HL-60 (cell line): ENCODE results near the gene SLC37A3.

ENCODE experiments used
- DNase-seq, 2 experiments: peaks; one replicate each; pipeline ENCODE4 v3.0.0-alpha.2; 2010 to 2020; ENCODE audit warnings: low read depth in 1 of 2, low spot score in 1 of 2
- H3K27ac ChIP-seq: fragments of 250-450 bp; sonication (Bioruptor Pico); replicated peaks from 2 replicates; pipeline ENCODE4 v1.5.1; 2020; ENCODE audit warnings: mild to moderate bottlenecking, moderate library complexity
- H3K27me3 ChIP-seq: fragments of 250-450 bp; sonication (Bioruptor Pico); 2 replicates; pipeline ENCODE4 v1.5.1; 2021; ENCODE audit warnings: mild to moderate bottlenecking, moderate library complexity; ENCODE audit not compliant: insufficient read depth, poor library complexity, severe bottlenecking
- H3K4me3 ChIP-seq: replicated peaks from 2 replicates; pipeline ENCODE4 v1.5.1; 2011; ENCODE audit warnings: mild to moderate bottlenecking, control low read depth, low read length; ENCODE audit not compliant: insufficient read depth
- GABPA ChIP-seq: IDR thresholded peaks from 2 replicates; pipeline ENCODE4 v1.6.1; 2012; ENCODE audit warnings: low read depth
- POLR2AphosphoS5 ChIP-seq: IDR thresholded peaks from 2 replicates; pipeline ENCODE4 v1.6.1; 2012; ENCODE audit warnings: low read depth
- SPI1 ChIP-seq: IDR thresholded peaks from 2 replicates; pipeline ENCODE4 v1.6.1; 2012; ENCODE audit warnings: low read depth, mild to moderate bottlenecking, borderline replicate concordance
- TF ChIP-seq, protein P1 (sequence below): IDR thresholded peaks from 2 replicates; pipeline ENCODE4 v1.6.1; 2012; ENCODE audit warnings: low read depth; ENCODE audit not compliant: insufficient replicate concordance
- TF ChIP-seq, protein P2 (sequence below): IDR thresholded peaks from one replicate; pipeline ENCODE4 v1.5.1; 2011; ENCODE audit warnings: low read length, control low read depth, inconsistent platforms; ENCODE audit not compliant: insufficient read depth

Gene SLC37A3

DNA sequence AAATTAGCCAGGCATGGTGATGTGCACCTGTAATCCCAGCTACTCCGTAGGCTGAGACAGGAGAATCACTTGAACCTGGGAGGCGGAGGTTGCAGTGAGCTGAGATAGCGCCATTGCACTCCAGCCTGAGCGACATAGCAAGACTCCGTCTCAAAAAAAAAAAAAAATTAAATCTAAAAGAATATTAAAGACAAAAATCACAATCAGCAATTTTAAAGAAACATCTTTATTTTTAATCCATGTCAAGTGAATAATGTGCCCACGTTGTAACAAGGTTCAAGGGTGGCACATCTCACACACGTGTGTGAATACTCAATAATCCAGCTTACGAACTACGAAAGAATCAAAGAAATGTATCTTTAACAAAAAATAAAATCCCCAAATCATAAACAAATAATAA is 23.0 kb downstream of the SLC37A3 start:
- H3K27ac ChIP-seq = no peak overlapping the region
- TF ChIP-seq, protein P1, sequence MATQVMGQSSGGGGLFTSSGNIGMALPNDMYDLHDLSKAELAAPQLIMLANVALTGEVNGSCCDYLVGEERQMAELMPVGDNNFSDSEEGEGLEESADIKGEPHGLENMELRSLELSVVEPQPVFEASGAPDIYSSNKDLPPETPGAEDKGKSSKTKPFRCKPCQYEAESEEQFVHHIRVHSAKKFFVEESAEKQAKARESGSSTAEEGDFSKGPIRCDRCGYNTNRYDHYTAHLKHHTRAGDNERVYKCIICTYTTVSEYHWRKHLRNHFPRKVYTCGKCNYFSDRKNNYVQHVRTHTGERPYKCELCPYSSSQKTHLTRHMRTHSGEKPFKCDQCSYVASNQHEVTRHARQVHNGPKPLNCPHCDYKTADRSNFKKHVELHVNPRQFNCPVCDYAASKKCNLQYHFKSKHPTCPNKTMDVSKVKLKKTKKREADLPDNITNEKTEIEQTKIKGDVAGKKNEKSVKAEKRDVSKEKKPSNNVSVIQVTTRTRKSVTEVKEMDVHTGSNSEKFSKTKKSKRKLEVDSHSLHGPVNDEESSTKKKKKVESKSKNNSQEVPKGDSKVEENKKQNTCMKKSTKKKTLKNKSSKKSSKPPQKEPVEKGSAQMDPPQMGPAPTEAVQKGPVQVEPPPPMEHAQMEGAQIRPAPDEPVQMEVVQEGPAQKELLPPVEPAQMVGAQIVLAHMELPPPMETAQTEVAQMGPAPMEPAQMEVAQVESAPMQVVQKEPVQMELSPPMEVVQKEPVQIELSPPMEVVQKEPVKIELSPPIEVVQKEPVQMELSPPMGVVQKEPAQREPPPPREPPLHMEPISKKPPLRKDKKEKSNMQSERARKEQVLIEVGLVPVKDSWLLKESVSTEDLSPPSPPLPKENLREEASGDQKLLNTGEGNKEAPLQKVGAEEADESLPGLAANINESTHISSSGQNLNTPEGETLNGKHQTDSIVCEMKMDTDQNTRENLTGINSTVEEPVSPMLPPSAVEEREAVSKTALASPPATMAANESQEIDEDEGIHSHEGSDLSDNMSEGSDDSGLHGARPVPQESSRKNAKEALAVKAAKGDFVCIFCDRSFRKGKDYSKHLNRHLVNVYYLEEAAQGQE = no peak
- TF ChIP-seq GABPA = no peak
- TF ChIP-seq SPI1 = no peak
- TF ChIP-seq, protein P2, sequence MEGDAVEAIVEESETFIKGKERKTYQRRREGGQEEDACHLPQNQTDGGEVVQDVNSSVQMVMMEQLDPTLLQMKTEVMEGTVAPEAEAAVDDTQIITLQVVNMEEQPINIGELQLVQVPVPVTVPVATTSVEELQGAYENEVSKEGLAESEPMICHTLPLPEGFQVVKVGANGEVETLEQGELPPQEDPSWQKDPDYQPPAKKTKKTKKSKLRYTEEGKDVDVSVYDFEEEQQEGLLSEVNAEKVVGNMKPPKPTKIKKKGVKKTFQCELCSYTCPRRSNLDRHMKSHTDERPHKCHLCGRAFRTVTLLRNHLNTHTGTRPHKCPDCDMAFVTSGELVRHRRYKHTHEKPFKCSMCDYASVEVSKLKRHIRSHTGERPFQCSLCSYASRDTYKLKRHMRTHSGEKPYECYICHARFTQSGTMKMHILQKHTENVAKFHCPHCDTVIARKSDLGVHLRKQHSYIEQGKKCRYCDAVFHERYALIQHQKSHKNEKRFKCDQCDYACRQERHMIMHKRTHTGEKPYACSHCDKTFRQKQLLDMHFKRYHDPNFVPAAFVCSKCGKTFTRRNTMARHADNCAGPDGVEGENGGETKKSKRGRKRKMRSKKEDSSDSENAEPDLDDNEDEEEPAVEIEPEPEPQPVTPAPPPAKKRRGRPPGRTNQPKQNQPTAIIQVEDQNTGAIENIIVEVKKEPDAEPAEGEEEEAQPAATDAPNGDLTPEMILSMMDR = no peak
- TF ChIP-seq POLR2AphosphoS5 = no peak
- H3K27me3 ChIP-seq = peaks cover 8% of the 10 kb centered on the region
- no peak for DNase-seq
- no peak overlapping the region for H3K4me3 ChIP-seq

DNA sequence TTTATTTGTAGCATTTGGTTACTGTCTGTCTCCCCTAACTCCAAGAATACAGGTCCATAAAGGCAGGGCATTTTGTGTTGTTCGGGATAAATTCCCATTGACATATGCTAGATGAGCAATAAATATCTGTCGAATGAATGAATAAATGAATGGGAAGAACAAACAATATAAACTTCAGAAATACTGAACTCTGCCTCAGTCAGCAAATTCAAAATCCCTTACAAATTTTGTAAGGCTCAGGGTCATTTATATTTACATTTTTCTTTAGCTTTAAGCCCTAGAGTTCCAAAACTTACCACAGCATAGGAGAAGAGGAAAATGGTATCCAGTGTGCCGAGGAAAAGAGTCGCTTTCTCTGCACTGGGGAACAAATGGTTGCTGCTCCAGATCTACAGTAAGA is 29.0 kb downstream of the SLC37A3 start:
- DNase-seq = no peak

DNA sequence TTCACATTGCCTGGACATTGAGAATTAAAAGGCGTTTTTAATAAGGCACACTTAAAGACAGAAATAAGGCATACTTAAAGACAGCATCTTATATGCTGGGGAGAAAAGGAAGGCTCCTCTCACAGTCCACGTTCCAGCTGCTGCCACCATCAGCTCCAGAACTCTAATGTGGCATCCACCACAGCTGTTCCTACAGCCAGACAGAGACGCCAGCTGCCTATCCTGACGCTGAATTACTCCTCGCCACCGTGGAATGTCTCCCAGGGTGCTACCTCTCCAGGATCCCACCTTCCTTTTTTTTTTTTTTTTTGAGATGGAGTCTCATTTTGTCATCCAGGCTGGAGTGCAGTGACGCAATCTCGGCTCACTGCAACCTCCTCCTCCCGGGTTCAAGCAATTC is 30.8 kb downstream of the SLC37A3 start:
- H3K27me3 ChIP-seq = no peaks in the 10 kb centered on the region
- TF ChIP-seq SPI1 = no peak
- TF ChIP-seq POLR2AphosphoS5 = no peak
- TF ChIP-seq, protein P1 = no peak
- H3K4me3 ChIP-seq = no peak overlapping the region
- DNase-seq = no peak
- H3K27ac ChIP-seq = no peak overlapping the region

More for the DNA sequence above, 29.0 kb downstream of the SLC37A3 start:
- H3K4me3 ChIP-seq = no peak overlapping the region
- H3K27me3 ChIP-seq = no peaks in the 10 kb centered on the region
- TF ChIP-seq SPI1 = no peak
- TF ChIP-seq, protein P1 = no peak
- no peak for TF ChIP-seq POLR2AphosphoS5
- TF ChIP-seq, protein P2 = no peak
- no peak for TF ChIP-seq GABPA
- H3K27ac ChIP-seq = no peak overlapping the region

DNA sequence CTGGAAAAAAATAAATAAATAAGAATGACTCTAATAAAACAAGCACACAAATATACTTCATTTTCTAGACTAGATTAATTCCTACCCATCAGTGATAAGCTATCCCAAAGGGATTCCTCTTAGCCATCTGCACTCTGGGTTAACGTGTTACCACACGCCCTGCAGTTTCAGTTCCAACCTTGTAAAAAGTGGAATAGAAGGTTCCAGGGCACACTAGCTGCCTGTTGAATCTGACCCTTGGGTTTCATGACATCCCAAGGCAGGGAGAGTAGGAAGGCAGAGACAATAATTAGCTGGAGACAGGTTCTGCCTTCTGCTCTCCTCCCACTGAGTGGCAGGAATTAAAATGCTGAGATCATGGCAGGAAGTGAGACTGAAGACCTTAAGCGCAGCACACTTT is 33.5 kb downstream of the SLC37A3 start:
- Histone ChIP-seq H3K27me3 (no peaks in the 10 kb centered on the region), H3K27ac (no peak overlapping the region), H3K4me3 (no peak overlapping the region)
- DNase-seq = no peak
- TF ChIP-seq SPI1 = no peak
- TF ChIP-seq, protein P2 = no peak
- TF ChIP-seq GABPA = no peak
- TF ChIP-seq, protein P1 = no peak
- no peak for TF ChIP-seq POLR2AphosphoS5
